ENCODE data around the gene CIZ1. TPM values are rescaled to one million over a fixed set of nuclear protein-coding genes. Genes with fewer than 3 reads are reported as not detected.

The CIZ1 gene
- total and polyA plus RNA-seq, 3 donors from 2014 or later, result 114 to 159 (median 115) TPM

GRCh38 chr9:128169492-128169891 lies 21.9 kb downstream of the CIZ1 start:
- intact Hi-C loops (cut with DNase I; ENCODE audit: low total_unique reads), result no loop called here
- 77 to 78% methylated on average over 8 of the region's 8 CpGs for WGBS, 2 donors

GRCh38 chr9:128168731-128169308 lies 22.6 kb downstream of the CIZ1 start:
- WGBS, 2 donors, result 91 to 92% methylated on average over 8 of the region's 8 CpGs
- no peaks in the 10 kb centered on the region for H3K36me3 ChIP-seq (ENCODE audit: low read depth, missing control alignments)
- intact Hi-C loops (cut with DNase I; ENCODE audit: low total_unique reads), result no loop called here

More at GRCh38 chr9:128169492-128169891, 21.9 kb downstream of the CIZ1 start:
- Histone ChIP-seq H3K9me3 (no peaks in the 10 kb centered on the region), H3K36me3 (ENCODE audit: low read depth, missing control alignments) (no peaks in the 10 kb centered on the region), H3K4me1 (no peaks in the 10 kb centered on the region), H3K4me3 (no peak overlapping the region), H3K27me3 (no peaks in the 10 kb centered on the region), H3K27ac (no peak overlapping the region)
- no peak for TF ChIP-seq CTCF (IDR thresholded peaks at IDR 0.05)
- TF ChIP-seq POLR2A (IDR thresholded peaks at IDR 0.05), result no peak
- no peak for DNase-seq

GRCh38 chr9:128167209-128167608 lies 24.2 kb downstream of the CIZ1 start:
- intact Hi-C loops (cut with DNase I; ENCODE audit: low total_unique reads), result no loop called here
- TF ChIP-seq CTCF (IDR thresholded peaks at IDR 0.05) (no peak), POLR2A (IDR thresholded peaks at IDR 0.05) (no peak)
- no peak overlapping the region for H3K27ac ChIP-seq
- H3K4me1 ChIP-seq, result no peaks in the 10 kb centered on the region
- 92 to 100% methylated on average over 4 of the region's 4 CpGs for WGBS, 2 donors
- no peak overlapping the region for H3K4me3 ChIP-seq
- no peak for DNase-seq
- no peaks in the 10 kb centered on the region for H3K36me3 ChIP-seq (ENCODE audit: low read depth, missing control alignments)
- no peaks in the 10 kb centered on the region for H3K27me3 ChIP-seq
- H3K9me3 ChIP-seq, result no peaks in the 10 kb centered on the region

More at GRCh38 chr9:128168731-128169308, 22.6 kb downstream of the CIZ1 start:
- Histone ChIP-seq H3K27ac (no peak overlapping the region), H3K4me3 (no peak overlapping the region), H3K9me3 (no peaks in the 10 kb centered on the region), H3K27me3 (no peaks in the 10 kb centered on the region), H3K4me1 (no peaks in the 10 kb centered on the region)
- DNase-seq, result no peak
- TF ChIP-seq POLR2A (IDR thresholded peaks at IDR 0.05) (no peak), CTCF (IDR thresholded peaks at IDR 0.05) (no peak)

GRCh38 chr9:128166169-128166568 lies 25.2 kb downstream of the CIZ1 start:
- no peaks in the 10 kb centered on the region for H3K27me3 ChIP-seq
- no peak overlapping the region for H3K4me3 ChIP-seq
- intact Hi-C loops (cut with DNase I; ENCODE audit: low total_unique reads), result no loop called here
- H3K4me1 ChIP-seq, result no peaks in the 10 kb centered on the region
- no peak overlapping the region for H3K27ac ChIP-seq
- H3K9me3 ChIP-seq, result no peaks in the 10 kb centered on the region
- TF ChIP-seq CTCF (IDR thresholded peaks at IDR 0.05), result no peak
- no peak for TF ChIP-seq POLR2A (IDR thresholded peaks at IDR 0.05)
- 86 to 92% methylated on average over 18 of the region's 18 CpGs for WGBS, 2 donors
- H3K36me3 ChIP-seq (ENCODE audit: low read depth, missing control alignments), result no peaks in the 10 kb centered on the region
- DNase-seq, result no peak

- no peak for DNase-seq
- no peak overlapping the region for H3K4me3 ChIP-seq
- H3K27me3 ChIP-seq, result no peaks in the 10 kb centered on the region
- intact Hi-C loops (cut with DNase I; ENCODE audit: low total_unique reads), result no loop called here
- WGBS, 2 donors, result 72 to 77% methylated on average over 14 of the region's 14 CpGs
- no peaks in the 10 kb centered on the region for H3K36me3 ChIP-seq (ENCODE audit: low read depth, missing control alignments)
- no peak overlapping the region for H3K27ac ChIP-seq
- TF ChIP-seq CTCF (IDR thresholded peaks at IDR 0.05) (no peak), POLR2A (IDR thresholded peaks at IDR 0.05) (no peak)
- no peaks in the 10 kb centered on the region for H3K9me3 ChIP-seq
- H3K4me1 ChIP-seq, result peaks cover 5% of the 10 kb centered on the region
Measured at GRCh38 chr9:128164307-128164885, 27.0 kb downstream of the CIZ1 start.
